T1000 (cell line): ENCODE data around the gene FAM13A.
"Not testable (repeated sequence)": the region's sequence is repeated elsewhere in the genome, so short reads cannot be mapped to it uniquely, and the experiment has no call there.

Experiments
- DNase-seq: peaks from one replicate; lab custom pipeline; 2025; ENCODE audit warnings: mixed read lengths; lab: John Stamatoyannopoulos, UW

FAM13A gene

DNA sequence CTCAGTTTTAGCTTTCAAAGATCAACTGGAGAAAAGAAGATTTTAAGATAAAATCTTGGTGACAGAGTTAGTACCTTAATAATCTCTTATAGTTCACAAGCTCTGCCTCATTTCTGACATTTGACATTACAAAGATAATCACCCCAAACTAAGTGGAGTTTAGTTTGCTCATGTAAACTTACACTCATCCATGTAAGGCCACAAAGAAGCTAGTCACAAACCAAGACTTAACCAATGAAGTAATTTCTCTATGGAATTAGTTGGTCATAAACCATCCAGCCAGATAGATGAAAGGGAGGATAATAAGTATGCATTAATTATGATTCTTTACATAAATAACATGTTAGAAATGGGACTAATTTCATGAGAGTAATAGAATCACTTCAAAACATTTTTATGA lies 159.2 kb downstream of the FAM13A start:
- DNase-seq: no peak

DNA sequence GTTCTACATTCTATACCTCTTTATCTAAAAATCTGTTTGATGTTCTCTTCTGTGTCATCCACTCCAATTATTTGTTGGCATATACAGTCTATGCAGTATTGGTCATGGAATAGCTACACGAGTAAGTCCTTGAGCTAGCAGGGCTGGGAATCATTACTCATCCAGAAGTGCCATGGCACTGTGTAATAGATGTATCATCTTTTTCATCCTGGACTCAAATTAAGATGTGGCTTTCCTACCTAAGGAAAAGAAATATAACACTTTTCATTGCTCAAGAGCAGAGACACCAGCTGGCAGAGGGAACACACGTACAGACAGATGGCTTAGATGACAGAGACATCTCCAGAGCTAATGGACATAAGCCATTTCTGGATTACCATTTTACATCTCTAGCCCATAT lies 159.8 kb downstream of the FAM13A start:
- DNase-seq: no peak

DNA sequence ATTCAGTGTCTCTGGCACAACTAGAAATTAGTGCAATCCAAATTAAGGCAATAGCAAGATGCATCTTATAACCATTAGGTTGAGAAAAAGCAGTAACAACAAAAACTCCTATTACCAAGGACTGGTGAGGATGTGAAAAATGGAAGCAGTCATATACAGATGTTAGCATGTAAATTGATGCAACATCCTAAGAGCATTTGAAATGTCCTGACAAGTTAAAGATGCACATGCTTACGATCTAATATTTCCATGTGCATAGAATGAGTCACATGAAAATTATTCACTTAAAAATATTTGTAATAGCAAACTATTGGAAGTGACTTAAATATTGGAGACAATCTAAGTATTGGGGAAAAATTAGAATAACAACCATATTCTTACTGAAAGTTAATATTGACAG lies 163.0 kb downstream of the FAM13A start:
- DNase-seq: no peak

DNA sequence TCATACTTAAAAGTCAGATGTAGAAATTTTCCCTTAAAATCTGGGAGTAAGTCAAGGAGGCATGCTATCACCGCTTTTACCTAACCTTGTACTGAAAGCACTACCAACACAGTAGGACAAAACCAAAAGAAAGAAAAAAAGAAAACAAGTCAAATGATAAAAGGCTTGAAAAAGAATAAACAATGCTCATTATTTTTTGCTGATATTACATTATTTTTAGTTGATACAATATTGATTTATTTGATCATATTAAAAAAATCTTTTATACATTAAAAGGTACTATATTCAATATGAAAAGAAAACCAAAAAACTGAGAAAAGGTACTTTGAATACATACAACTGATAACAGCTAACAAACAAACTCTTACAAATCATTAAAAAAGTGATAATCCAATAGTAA lies 164.3 kb downstream of the FAM13A start:
- DNase-seq: no peak

DNA sequence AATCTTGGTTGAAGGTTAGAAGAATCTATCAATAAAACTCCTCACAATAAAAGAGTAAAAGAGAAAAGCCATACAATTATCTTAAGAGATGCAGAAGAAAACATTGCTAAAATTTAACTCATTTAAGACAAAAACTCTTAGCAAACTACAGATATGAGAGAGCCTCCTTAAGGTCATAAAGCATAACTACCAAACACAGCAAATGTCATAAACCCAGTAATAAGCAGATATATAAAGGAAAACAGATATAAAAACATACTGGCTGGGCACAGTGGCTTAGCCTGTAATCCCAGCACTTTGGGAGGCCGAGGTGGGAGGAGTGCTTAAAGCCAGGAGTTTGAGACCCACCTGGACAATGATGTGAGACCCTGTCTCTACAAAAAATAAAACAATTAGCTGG lies 165.3 kb downstream of the FAM13A start:
- no peak for DNase-seq

DNA sequence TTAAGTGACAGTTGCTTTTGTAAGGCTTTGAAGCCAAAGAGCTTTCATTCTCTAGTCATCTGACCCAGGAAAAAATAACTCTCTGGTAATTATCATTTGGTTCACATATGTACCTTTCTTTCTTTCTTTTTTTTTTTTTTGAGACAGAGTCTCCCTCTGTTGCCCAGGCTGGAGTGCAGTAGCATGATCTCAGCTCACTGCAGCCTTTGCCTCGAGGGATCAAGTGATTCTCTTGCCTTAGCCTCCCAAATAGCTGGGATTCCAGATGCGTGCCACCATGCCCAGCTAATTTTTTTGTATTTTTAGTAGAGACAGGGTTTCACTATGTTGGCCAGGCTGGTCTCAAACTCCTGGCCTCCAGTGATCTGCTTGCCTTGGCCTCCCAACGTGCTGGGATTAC lies 169.6 kb downstream of the FAM13A start:
- not testable (repeated sequence) for DNase-seq

DNA sequence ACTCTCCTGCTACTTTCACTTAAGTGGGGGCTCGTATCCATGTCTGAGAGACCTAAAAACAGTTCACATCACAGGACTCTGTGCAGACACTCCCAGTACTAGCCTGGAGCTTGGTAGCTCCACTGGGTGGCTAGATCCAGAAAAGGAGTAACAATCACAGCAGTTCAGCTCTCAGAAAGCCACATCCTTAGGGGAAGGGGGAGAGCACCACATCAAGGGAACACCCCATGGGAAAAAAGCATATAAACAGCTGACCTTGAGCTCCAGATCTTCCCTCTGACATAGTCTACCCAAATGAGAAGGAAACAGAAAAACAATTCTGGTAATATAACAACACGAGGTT lies 175.8 kb downstream of the FAM13A start:
- DNase-seq: no peak

DNA sequence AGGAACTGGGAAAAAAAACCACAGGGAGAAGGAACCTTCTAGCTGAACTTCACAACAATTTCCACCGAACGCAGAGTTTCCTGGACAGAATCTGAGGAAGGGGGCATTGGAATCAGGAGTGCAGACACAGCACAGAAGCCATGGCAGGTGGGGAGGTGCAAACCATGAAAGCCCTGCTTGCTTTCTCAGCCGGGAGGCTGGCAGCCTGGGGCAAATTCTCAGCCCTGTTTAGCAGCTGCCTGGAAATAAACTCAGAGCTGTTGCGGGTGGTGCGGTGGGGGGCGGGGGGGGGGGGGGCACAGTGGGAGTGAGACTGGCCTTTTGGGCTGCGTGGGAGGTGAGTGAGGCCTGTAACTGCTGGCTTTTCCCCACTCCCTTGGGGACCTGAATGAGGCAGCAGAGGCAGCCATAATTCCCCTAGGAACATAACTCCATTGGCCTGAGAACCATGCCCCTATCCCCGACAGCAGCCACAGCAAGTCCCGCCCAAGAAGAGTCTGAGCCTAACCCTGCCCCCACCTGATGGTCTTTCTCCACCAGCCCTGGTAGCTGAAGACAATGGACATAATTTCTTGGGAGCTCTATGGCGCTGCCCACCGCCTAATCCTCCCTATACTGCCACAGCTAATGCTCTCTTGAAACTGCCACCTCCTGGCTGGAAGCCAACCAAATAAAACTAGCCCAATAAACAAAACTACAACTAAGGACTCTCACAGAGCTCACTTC lies 176.3 kb downstream of the FAM13A start:
- peak; percentile 44 for DNase-seq

DNA sequence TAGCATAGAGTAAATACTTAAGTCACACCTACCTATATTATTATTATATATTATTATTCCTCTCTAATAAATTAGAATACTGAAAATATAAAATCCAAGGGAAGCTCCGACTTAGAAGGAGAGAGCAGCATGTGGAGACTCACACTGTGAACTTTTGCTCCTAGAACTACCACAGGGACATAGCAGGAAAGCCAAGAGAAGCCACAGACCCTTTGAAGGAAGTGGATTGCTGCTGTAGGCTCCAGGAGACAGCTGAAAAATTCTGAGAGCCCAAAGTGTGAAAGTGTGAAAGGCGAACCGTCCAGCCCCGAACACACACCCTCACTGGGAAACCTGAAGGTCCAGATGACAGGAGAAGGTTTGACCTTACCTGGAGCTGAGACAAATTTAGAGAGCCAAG lies 177.0 kb downstream of the FAM13A start:
- no peak for DNase-seq

DNA sequence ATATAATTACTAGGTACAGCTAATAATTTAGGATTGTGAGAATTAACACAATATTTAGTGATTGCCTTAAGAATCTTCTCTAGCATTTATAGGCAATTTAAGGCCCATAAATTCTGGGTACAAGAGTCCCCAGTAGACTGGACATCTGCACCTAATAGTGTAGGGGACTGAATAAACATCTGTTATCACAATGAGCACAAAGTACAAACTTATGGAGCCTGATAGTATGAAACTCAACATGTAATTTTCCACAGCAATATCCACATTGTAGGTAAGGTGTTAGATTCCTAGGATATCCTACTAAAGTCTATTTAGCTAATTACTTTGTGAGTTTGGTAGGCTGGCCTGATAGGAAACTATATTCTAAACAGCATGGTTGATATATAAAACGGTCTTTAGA lies 178.3 kb downstream of the FAM13A start:
- no peak for DNase-seq

DNA sequence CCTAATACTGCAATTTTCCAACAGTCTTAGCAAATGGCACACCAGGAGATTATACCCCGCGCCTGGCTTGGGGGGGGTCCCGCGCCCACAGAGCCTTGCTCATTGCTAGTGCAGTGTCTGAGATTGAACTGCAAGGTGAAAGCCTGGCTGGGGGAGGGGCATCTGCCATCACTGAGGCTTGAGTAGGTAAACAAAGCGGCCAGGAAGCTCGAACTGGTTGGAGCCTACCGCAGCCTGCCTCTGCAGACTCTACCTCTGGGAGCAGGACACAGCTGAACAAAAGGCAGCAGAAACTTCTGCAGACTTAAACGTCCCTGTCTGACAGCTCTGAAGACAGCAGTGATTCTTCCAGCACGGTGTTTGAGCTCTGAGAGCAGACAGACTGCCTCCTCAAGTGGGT lies 186.6 kb downstream of the FAM13A start:
- DNase-seq: no peak

DNA sequence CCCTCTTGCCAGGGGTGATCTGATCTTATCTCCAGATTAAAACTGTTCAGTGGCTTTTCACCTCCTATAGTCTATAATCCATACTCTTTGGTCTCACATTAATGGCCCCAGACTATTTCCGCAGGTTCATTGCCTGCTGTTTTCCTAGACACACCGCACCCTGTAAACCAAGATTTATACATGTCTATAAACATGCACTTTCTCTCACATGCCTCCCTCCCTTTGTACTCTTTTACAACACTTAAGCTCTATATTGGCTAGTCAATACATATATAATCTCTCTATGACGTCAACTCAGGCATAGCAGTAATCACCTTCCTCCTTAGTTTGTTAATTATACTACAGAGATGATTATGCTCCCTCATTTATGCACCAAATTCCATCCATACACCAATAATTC lies 188.5 kb downstream of the FAM13A start:
- DNase-seq: no peak

DNA sequence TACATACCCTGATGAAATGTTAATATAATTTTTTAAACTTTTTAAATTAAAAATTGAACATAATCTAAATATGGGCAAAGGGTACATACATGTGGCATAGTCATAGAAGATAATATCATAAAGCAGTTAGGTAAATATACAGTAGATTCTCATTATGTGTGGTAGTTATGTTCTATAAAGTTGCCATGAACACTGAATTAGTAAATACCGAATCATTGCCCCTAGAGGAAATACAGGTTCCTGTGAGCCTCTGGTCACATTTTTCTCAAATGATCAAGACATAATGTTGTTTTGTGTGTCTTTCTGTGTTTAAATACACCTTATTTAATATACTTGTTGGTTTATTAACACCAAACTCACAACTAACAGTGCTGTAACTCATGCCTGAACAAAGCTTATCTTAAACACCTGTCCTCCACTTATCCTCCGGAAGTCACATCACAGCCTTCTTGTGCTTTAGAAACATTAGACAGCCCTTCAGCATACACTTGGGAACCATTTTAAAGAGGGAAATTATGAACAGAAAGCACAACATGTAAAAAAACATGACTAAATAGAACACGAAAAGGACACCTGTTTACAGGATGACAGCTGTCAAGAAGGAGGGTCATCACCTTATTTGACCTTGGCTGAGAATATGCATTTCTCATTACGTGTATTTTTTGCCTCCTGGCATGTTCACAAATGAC lies 190.0 kb downstream of the FAM13A start:
- no peak for DNase-seq

DNA sequence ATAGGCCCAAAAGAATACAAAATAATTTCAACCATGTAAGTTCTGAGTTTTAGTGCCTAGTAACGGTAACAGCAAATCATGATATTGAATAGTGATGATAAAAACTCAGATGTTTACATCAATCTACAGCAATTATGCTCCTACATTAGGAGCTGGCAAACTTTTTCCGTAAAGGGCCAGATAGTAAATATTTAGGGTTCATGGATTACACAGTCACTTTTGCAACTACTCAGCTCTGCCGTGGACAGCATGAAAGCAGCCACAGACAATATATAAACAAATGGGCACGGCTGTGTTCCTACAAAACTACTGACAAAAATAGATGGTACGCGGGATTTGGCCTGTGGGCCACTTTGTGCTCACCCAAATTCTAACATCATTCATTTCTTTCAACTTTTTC lies 191.5 kb downstream of the FAM13A start:
- no peak for DNase-seq

DNA sequence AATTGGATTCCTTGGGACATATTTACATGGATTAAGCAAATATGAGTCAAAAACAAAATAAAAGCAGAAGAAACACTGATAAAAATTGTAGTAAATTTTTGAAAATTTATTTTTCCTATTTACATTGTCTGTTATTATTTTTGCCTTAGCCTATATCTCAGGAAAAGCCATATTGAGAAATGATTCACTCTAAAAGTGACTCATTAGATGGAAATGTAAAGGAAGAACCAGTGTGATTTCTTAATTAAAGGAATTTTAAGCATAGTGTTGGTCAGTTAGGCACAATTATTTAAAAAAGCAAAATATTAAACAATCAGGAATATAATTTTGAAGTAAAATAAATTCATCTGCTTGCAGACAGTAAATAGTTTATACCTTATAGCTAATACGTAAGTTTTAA lies 191.9 kb downstream of the FAM13A start:
- no peak for DNase-seq

DNA sequence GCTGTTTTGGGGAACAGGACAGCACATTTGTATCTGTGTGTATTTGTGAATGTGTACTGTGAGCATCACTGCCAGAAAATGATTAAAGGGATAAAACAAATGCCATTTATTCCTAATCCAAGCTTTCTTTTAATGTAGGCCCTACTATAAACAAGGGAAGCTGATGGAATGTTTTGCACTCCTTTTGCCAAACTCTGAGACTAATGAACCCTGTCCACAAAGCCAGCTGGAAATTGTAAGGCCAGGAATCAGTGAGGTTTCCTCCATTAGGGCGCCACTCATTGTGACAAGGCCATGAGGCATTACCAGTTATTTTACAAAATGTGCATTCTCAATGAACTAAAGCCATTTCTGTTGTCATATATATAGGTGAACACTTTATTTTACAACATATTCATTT lies 196.4 kb downstream of the FAM13A start:
- DNase-seq: no peak

DNA sequence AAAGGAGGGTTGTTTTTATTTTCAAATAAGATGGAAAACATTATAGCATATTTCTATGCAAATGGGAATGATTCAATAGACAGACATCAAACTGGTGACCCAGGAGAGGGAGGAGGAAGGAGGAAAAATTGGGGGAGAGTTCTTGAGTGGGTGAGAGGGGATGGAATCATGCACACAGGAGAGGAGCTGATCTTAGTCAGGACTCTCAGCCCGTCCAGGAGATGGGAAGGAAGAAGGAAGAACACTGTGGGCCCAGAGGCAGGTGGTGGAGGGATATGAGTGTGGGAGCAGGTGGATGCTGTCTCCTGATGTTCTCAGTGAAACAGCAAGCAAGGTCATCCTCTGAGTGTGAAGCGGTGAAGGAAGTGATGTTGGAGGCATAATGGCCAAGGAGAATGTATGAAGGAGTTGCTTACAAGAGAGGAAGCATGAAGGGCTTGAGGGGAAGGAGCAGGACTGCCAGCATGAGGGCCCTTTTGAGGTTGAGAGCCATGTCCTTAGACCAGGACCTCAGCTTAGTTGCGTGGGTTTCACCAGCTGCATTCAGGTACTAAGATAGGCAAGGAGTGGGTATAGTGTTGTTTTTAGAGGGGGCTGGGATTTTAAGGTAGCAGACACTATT lies 197.7 kb downstream of the FAM13A start:
- DNase-seq: no peak

DNA sequence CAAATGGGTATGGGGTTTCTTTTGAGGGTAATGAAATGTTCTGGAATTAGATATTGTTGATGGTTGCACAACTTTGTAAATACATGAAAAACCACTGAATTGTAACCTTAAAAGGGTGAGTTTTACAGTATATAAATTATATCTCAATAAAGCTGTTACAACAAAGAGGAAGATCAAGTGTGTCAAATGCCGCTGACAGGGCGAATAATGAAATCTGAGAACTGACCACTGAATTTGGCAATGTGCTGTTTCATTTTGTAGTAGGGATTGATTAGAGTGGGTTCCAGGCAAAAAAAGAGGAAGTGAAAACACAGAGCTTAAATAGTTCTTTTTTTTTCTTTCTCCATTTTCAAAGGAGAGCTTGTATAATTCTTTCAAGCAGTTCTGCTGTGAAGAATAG lies 198.2 kb downstream of the FAM13A start:
- no peak for DNase-seq

DNA sequence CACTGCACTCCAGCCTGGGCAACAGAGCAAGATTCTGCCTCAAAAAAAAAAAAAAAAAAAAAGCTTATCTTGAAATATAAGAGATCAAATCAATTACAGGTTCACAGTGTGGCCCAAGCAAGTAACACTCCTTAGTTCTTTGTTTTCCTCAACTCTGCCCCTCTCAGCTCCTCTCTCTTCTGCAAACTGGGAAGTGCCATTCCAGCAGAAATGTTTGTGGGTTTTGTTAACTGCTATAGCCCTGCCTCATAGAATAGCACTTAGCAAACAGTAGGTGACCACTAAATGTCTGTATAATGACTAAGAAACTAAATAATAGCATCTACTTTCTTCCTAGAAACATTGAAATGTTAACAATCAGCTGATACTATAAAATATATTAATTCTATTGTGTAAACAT lies 199.4 kb downstream of the FAM13A start:
- DNase-seq: no peak

DNA sequence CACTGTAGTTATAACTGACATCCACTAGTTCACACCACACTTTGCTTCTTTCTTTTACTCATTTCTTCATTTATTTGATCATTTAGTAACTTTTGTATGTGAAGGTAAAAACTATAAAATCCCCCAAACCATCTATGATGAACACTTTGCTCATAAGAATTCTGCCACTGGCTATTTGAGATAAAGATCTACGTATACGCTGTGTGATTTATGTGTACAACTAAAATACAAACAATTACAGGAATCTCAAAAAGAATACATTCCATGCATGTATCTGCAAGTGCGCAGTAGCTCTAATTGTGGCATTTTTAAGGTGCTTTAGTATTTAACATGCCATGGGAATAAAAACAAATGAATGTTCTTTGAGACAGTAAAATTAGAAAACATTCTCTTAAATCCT lies 202.5 kb downstream of the FAM13A start:
- no peak for DNase-seq

DNA sequence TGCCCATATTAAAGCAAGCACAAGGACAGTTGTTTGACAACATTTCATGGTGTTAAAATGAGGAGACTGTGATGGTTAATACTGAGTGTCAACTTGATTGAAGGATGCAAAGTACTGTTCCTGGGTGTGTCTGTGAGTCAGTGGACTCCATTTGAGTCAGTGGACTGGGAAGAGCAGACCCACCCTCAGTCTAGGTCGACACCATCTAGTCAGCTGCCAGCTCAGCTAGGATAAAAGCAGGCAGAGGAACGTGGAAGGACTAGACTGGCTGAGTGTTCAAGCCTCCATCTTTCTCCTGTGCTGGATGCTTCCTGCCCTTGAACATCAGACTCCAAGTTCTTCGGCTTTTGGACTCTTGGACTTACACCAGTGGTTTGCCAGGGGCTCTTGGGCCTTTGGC lies 203.4 kb downstream of the FAM13A start:
- DNase-seq: not testable (repeated sequence)

DNA sequence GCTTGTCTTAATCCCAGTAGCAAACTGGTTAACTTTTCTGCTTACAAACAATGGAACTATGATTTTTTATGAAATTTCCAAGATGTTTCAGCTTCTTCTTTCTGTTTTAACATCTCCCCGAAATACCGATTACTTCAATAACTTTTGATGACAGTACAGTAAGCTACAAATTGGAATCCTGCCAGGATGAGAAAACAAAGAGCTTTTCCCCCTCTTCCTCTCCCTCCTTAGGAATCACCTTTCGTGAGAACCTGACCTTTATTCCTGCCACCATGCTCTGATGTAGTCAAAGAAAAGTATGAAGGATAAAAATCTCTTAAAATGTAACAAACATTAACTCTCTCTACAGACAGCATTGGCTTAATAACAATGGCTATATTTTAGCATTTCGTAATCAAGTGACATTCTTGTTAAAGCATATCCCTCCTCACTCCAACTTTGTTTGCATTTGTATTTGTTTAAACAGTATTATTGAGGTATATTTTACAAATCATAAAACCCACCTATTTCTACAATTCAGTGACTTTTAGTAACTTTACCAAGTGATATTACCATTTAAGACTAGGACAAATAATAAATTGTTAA lies 210.7 kb downstream of the FAM13A start:
- DNase-seq: no peak

DNA sequence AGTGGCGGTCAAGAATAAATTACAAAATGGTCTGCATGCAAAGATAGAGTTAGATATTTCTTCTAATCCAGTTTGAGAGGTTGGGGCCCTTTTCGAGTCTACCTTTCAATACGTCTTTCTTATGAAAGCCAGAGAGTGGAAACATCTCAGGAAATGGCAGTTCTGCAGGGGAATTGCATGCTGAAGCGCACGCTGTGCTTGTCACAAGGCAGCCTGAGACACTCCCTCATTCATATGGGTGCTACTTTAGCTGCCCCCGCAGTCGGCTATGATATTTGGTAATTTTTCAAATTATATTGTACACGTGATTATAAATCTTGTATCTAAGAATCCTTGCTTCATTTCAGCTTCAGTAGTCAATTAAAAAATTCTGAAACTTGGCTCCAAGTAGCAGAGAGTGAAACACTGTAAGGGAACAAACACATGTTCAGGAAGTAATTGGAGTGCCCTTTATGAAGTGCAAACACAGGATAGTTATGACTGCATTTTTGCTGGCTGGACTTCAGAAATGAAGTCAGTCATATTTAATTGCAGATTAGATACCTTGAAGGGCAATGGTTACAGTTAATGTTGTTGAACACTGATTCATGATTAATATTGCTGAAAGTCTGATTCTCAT lies 213.8 kb downstream of the FAM13A start:
- no peak for DNase-seq
